ENCODE measurements around the gene TP73.

Gene TP73

DNA sequence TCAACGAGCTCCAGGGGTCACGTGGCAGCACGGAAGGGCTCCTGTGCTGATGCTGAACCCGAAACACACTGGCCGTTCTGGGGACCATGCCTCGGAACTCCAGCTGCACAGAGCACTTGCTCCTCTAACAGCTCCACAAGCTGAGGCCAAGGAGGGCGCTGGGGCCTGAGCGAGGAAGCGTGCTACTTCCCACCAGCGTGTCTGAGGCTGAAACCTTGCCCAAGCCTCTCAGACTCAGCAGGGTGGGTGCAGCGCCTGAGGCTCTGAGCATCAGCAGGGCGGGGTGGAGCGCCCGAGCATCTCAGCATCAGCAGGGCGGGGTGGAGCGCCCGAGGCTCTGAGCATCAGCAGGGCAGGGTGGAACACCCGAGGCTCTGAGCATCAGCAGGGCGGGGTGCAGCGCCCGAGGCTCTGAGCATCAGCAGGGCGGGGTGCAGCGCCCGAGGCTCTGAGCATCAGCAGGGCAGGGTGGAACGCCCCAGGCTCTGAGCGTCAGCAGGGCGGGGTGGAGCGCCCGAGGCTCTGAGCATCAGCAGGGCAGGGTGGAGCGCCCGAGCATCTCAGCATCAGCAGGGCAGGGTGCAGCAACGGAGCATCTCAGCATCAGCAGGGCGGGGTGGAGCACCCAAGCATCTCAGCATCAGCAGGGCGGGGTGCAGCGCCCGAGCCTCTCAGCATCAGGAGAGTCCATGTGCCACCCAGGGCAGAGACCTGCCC lies 12.0 kb upstream of the TP73 start:
- Histone ChIP-seq H3K9me3 (ENCODE audit: control insufficient read depth, insufficient read depth, low read length) (no peaks in the 10 kb centered on the region), H3K9ac (ENCODE audit: low read depth, low read length) (no peak overlapping the region), H3K4me1 (ENCODE audit: control insufficient read depth, insufficient read depth, low read length) (no peaks in the 10 kb centered on the region), H3K4me3 (ENCODE audit: low read depth, low read length) (no peak overlapping the region), H3K36me3 (ENCODE audit: control insufficient read depth, insufficient read depth, low read length) (peaks cover 14% of the 10 kb centered on the region), H3K27me3 (ENCODE audit: control insufficient read depth, insufficient read depth, low read length) (no peaks in the 10 kb centered on the region)

DNA sequence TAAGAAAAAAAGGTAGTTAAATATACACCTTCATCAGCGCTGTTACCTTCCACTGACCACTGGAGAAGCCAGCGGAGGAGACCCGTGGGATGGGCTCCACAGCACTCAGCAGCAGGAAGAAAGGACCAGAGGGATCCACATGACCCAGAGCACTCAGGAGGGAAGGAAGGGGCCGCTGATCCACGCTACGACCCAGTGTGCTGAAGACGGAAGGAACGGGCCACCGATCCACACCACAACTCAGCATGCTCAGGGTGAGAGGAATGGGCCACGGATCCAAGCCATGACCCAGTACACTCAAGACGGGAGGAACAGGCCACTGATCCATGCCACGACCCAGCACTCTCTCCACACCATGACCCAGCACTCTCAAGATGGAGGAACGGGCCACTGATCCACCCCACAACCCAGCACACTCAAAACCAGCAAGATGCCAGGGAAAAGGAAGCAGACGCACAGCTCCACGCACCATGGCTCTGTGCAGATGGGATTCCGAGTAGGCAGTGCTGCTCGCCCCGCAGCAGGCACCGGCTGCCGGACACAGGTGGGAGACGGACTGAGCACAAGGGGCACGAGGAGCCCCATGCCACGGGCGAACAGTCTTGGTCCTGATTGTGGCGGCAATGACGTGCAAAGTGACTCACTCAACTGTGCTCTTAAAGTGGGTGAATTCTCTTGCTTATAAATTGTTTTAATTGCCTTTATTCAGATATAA lies 11.1 kb upstream of the TP73 start:
- Histone ChIP-seq H3K36me3 (ENCODE audit: control insufficient read depth, insufficient read depth, low read length) (peaks cover 13% of the 10 kb centered on the region), H3K4me1 (ENCODE audit: control insufficient read depth, insufficient read depth, low read length) (no peaks in the 10 kb centered on the region), H3K4me3 (ENCODE audit: low read depth, low read length) (no peak overlapping the region), H3K27me3 (ENCODE audit: control insufficient read depth, insufficient read depth, low read length) (no peaks in the 10 kb centered on the region), H3K9me3 (ENCODE audit: control insufficient read depth, insufficient read depth, low read length) (no peaks in the 10 kb centered on the region), H3K9ac (ENCODE audit: low read depth, low read length) (no peak overlapping the region)

DNA sequence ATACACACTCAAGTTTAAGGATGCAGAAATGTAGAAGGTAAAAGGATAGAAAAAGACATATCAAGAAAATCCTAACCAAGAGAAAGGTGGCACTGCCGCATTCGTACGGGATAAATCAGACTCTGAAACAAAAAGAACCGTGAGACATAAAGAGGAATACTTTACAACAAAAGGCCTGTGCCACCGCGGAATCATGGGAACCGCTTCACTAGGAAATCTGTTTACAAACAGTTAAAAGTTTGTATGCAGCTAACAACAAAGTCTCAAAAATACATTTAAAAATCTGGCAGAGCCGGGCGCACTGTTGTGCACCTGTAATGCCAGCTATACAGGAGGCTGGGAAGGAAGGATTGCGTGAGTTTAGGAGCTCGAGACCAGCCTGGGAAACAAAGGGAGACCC lies 10.5 kb upstream of the TP73 start:
- H3K36me3 ChIP-seq (ENCODE audit: control insufficient read depth, insufficient read depth, low read length) = peaks cover 8% of the 10 kb centered on the region
- H3K4me1 ChIP-seq (ENCODE audit: control insufficient read depth, insufficient read depth, low read length) = no peaks in the 10 kb centered on the region
- H3K4me3 ChIP-seq (ENCODE audit: low read depth, low read length) = no peak overlapping the region
- no peaks in the 10 kb centered on the region for H3K27me3 ChIP-seq (ENCODE audit: control insufficient read depth, insufficient read depth, low read length)
- no peak overlapping the region for H3K9ac ChIP-seq (ENCODE audit: low read depth, low read length)
- no peaks in the 10 kb centered on the region for H3K9me3 ChIP-seq (ENCODE audit: control insufficient read depth, insufficient read depth, low read length)

- H3K27me3 ChIP-seq (ENCODE audit: control insufficient read depth, insufficient read depth, low read length) = no peaks in the 10 kb centered on the region
- no peaks in the 10 kb centered on the region for H3K4me1 ChIP-seq (ENCODE audit: control insufficient read depth, insufficient read depth, low read length)
- peaks cover 6% of the 10 kb centered on the region for H3K36me3 ChIP-seq (ENCODE audit: control insufficient read depth, insufficient read depth, low read length)
- no peak overlapping the region for H3K4me3 ChIP-seq (ENCODE audit: low read depth, low read length)
- peak overlapping the region; percentile 24 for H3K9ac ChIP-seq (ENCODE audit: low read depth, low read length)
- H3K9me3 ChIP-seq (ENCODE audit: control insufficient read depth, insufficient read depth, low read length) = no peaks in the 10 kb centered on the region
Measured at GRCh38 chr1:3642919-3643675, 9.2 kb upstream of the TP73 start.

DNA sequence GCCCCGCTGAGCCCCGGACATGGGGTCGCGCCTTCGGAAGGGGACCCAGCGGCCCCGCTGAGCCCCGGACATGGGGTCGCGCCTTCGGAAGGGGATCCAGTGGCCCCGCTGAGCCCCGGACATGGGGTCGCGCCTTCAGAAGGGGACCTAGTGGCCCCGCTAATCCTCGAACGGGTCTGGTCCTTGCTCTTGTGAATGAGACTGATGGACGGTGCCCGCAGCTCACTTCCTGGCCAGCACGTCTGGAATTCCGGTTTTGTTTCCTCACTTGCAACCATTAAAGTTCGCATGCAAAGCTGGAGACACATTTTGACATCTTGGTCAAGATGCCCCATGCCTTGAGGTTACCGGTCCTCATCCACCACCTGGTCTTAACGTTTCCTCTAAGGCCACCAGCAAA lies 8.0 kb upstream of the TP73 start:
- peaks cover 2% of the 10 kb centered on the region for H3K27me3 ChIP-seq (ENCODE audit: control insufficient read depth, insufficient read depth, low read length)
- H3K9ac ChIP-seq (ENCODE audit: low read depth, low read length) = no peak overlapping the region
- peaks cover 2% of the 10 kb centered on the region for H3K36me3 ChIP-seq (ENCODE audit: control insufficient read depth, insufficient read depth, low read length)
- H3K4me3 ChIP-seq (ENCODE audit: low read depth, low read length) = no peak overlapping the region
- no peaks in the 10 kb centered on the region for H3K9me3 ChIP-seq (ENCODE audit: control insufficient read depth, insufficient read depth, low read length)
- H3K4me1 ChIP-seq (ENCODE audit: control insufficient read depth, insufficient read depth, low read length) = peaks cover 4% of the 10 kb centered on the region

- Histone ChIP-seq H3K4me3 (ENCODE audit: low read depth, low read length) (no peak overlapping the region), H3K9ac (ENCODE audit: low read depth, low read length) (no peak overlapping the region), H3K27me3 (ENCODE audit: control insufficient read depth, insufficient read depth, low read length) (peaks cover 5% of the 10 kb centered on the region), H3K4me1 (ENCODE audit: control insufficient read depth, insufficient read depth, low read length) (peaks cover 4% of the 10 kb centered on the region), H3K36me3 (ENCODE audit: control insufficient read depth, insufficient read depth, low read length) (peaks cover 2% of the 10 kb centered on the region), H3K9me3 (ENCODE audit: control insufficient read depth, insufficient read depth, low read length) (no peaks in the 10 kb centered on the region)
Measured at GRCh38 chr1:3645247-3645646, 7.1 kb upstream of the TP73 start.

GRCh38 chr1:3645666-3646355 lies 6.5 kb upstream of the TP73 start:
- Histone ChIP-seq H3K36me3 (ENCODE audit: control insufficient read depth, insufficient read depth, low read length) (peaks cover 2% of the 10 kb centered on the region), H3K27me3 (ENCODE audit: control insufficient read depth, insufficient read depth, low read length) (peaks cover 10% of the 10 kb centered on the region), H3K4me1 (ENCODE audit: control insufficient read depth, insufficient read depth, low read length) (peaks cover 4% of the 10 kb centered on the region), H3K9me3 (ENCODE audit: control insufficient read depth, insufficient read depth, low read length) (no peaks in the 10 kb centered on the region), H3K4me3 (ENCODE audit: low read depth, low read length) (no peak overlapping the region), H3K9ac (ENCODE audit: low read depth, low read length) (no peak overlapping the region)

DNA sequence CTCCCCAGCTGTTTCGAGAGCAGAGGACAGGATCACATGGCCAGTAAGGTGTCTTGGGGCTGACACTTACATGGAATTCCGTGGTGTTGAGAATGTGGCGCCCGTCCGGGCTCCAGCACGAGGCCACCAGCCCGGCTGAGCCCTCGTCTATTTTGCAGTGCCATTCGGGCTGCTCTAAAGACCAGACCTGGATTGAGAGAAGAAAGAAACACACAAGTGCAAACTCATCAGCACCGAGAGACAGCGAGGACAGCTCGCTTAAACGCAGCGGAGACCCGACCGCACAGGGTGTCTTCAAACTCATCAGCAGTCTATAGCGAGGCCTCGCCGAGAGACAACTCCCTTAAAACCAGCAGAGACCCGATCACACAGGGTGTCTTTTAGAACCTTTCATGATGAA lies 5.7 kb upstream of the TP73 start:
- Histone ChIP-seq H3K9ac (ENCODE audit: low read depth, low read length) (no peak overlapping the region), H3K27me3 (ENCODE audit: control insufficient read depth, insufficient read depth, low read length) (peaks cover 18% of the 10 kb centered on the region), H3K4me1 (ENCODE audit: control insufficient read depth, insufficient read depth, low read length) (peaks cover 4% of the 10 kb centered on the region), H3K9me3 (ENCODE audit: control insufficient read depth, insufficient read depth, low read length) (no peaks in the 10 kb centered on the region), H3K36me3 (ENCODE audit: control insufficient read depth, insufficient read depth, low read length) (peaks cover 2% of the 10 kb centered on the region), H3K4me3 (ENCODE audit: low read depth, low read length) (no peak overlapping the region)

GRCh38 chr1:3649342-3650247 lies 2.7 kb upstream of the TP73 start, which contains the start of gene WRAP73:
WRAP73 (minus strand) TSS chr1:3650103; CDS start chr1:3649999, 104 bp downstream.
- peaks cover 39% of the 10 kb centered on the region for H3K27me3 ChIP-seq (ENCODE audit: control insufficient read depth, insufficient read depth, low read length)

GRCh38 chr1:3650248-3651025 lies 1.9 kb upstream of the TP73 start:
- Histone ChIP-seq H3K9ac (ENCODE audit: low read depth, low read length) (no peak overlapping the region), H3K9me3 (ENCODE audit: control insufficient read depth, insufficient read depth, low read length) (no peaks in the 10 kb centered on the region), H3K4me3 (ENCODE audit: low read depth, low read length) (peak overlapping the region; percentile 65), H3K4me1 (ENCODE audit: control insufficient read depth, insufficient read depth, low read length) (peaks cover 4% of the 10 kb centered on the region), H3K36me3 (ENCODE audit: control insufficient read depth, insufficient read depth, low read length) (no peaks in the 10 kb centered on the region), H3K27me3 (ENCODE audit: control insufficient read depth, insufficient read depth, low read length) (peaks cover 44% of the 10 kb centered on the region)

More at GRCh38 chr1:3649342-3650247, 2.7 kb upstream of the TP73 start, which contains the start of gene WRAP73:
- H3K9me3 ChIP-seq (ENCODE audit: control insufficient read depth, insufficient read depth, low read length) = no peaks in the 10 kb centered on the region
- peaks cover 4% of the 10 kb centered on the region for H3K4me1 ChIP-seq (ENCODE audit: control insufficient read depth, insufficient read depth, low read length)
- H3K4me3 ChIP-seq (ENCODE audit: low read depth, low read length) = peak within 1 kb of the TSS; percentile 65
- peak within 1 kb of the TSS; percentile 24 for H3K9ac ChIP-seq (ENCODE audit: low read depth, low read length)
- no peaks in the 10 kb centered on the region for H3K36me3 ChIP-seq (ENCODE audit: control insufficient read depth, insufficient read depth, low read length)

All from iPS-15b (cell line).